Measurements from ENCODE around the gene ABCA9. TPM values are rescaled to one million over a fixed set of nuclear protein-coding genes. Genes with fewer than 3 reads are reported as not detected.

The ABCA9 gene
- total and polyA plus RNA-seq, 9 of the 15 experiments (the other 6 are each of a cell fraction or from before 2014, with no cell fraction given), result 0.04 TPM; not detected in 8

GRCh38 chr17:68957944-68958343, 102.8 kb downstream of the ABCA9 start (continued):
- TF ChIP-seq, protein P1, sequence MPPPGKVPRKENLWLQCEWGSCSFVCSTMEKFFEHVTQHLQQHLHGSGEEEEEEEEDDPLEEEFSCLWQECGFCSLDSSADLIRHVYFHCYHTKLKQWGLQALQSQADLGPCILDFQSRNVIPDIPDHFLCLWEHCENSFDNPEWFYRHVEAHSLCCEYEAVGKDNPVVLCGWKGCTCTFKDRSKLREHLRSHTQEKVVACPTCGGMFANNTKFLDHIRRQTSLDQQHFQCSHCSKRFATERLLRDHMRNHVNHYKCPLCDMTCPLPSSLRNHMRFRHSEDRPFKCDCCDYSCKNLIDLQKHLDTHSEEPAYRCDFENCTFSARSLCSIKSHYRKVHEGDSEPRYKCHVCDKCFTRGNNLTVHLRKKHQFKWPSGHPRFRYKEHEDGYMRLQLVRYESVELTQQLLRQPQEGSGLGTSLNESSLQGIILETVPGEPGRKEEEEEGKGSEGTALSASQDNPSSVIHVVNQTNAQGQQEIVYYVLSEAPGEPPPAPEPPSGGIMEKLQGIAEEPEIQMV (tag; conservative IDR thresholded peaks at IDR 0.05; ENCODE audit: low read depth), result no peak
- TF ChIP-seq RFX1 (IDR thresholded peaks at IDR 0.05), result no peak
- no peak for TF ChIP-seq MECOM (CRISPR knock-in tag; IDR thresholded peaks at IDR 0.05)
- TF ChIP-seq FOXK1 (CRISPR knock-in tag; IDR thresholded peaks at IDR 0.05; ENCODE audit: borderline replicate concordance), result no peak
- TF ChIP-seq ZNF436 (CRISPR knock-in tag; IDR thresholded peaks at IDR 0.05), result no peak
- TF ChIP-seq, protein P2, sequence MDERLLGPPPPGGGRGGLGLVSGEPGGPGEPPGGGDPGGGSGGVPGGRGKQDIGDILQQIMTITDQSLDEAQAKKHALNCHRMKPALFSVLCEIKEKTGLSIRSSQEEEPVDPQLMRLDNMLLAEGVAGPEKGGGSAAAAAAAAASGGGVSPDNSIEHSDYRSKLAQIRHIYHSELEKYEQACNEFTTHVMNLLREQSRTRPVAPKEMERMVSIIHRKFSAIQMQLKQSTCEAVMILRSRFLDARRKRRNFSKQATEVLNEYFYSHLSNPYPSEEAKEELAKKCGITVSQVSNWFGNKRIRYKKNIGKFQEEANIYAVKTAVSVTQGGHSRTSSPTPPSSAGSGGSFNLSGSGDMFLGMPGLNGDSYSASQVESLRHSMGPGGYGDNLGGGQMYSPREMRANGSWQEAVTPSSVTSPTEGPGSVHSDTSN (CRISPR knock-in tag; IDR thresholded peaks at IDR 0.05; ENCODE audit: low read depth), result no peak
- TF ChIP-seq, protein P2 (tag; conservative IDR thresholded peaks at IDR 0.05; ENCODE audit: low read depth), result no peak
- no peak for TF ChIP-seq STAT5A (IDR thresholded peaks at IDR 0.05; ENCODE audit: borderline replicate concordance, low read length)
- no peak for TF ChIP-seq KAT8 (IDR thresholded peaks at IDR 0.05; ENCODE audit: low read depth)
